Neural progenitor cell (in vitro differentiated cells): ENCODE measurements around the gene CDC42EP5.

Source experiments
- CTCF ChIP-seq: fragments of 200-600 bp; sonication (generic); IDR thresholded peaks from 2 replicates; pipeline ENCODE4 v1.5.1; 2017; ENCODE audit warnings: antibody characterized with exemption, mild to moderate bottlenecking
- EZH2 ChIP-seq: fragments of 200-600 bp; sonication (generic); IDR thresholded peaks from 2 replicates; pipeline ENCODE4 v1.6.1; 2017; ENCODE audit warnings: antibody characterized with exemption, mild to moderate bottlenecking, moderate library complexity

- no peak for TF ChIP-seq CTCF
- no peak for TF ChIP-seq EZH2
Observed at GRCh38 chr19:54469496-54469934, 3.6 kb downstream of the CDC42EP5 start.
